Measurements from ENCODE around the gene CLDN19. TPM values are rescaled to one million over a fixed set of nuclear protein-coding genes. Genes with fewer than 3 reads are reported as not detected.

Gene CLDN19
- polyA plus RNA-seq, 6 donors from 2014 or later: 0.11 TPM; not detected in 5

- Mint-ChIP-seq H3K27ac (peak overlapping the region in 3 of 6 donors; percentile 10 to 72 (median 44)), H3K4me3 (no peak overlapping the region), H3K9me3 (no peaks in the 10 kb centered on the region), H3K27me3 (no peaks in the 10 kb centered on the region), H3K36me3 (peaks cover 27 to 34% of the 10 kb centered on the region in 2 donors), H3K4me1 (peaks cover 8 to 34% (median 20%) of the 10 kb centered on the region in 3 donors)
- ATAC-seq (ENCODE audit: low read depth in 2 of 2) (no peak), DNase-seq (no peak)
These were observed 41.8 kb downstream of the CLDN19 start for GRCh38 chr1:42698081-42698813.

GRCh38 chr1:42692911-42693310, 47.1 kb downstream of the CLDN19 start:
- ATAC-seq (ENCODE audit: low read depth in 2 of 2): no peak
- Mint-ChIP-seq H3K27ac (peak overlapping the region in 5 of 6 donors; percentile 3 to 77 (median 62)), H3K4me3 (no peak overlapping the region), H3K36me3 (peaks cover 8 to 19% of the 10 kb centered on the region in 2 donors), H3K9me3 (no peaks in the 10 kb centered on the region), H3K27me3 (no peaks in the 10 kb centered on the region), H3K4me1 (peaks cover 42 to 60% (median 58%) of the 10 kb centered on the region in 3 donors)
- no peak for DNase-seq

GRCh38 chr1:42692461-42692860, 47.6 kb downstream of the CLDN19 start:
- peaks cover 8 to 23% of the 10 kb centered on the region in 2 donors for H3K36me3 Mint-ChIP-seq

GRCh38 chr1:42691157-42691498, 48.9 kb downstream of the CLDN19 start:
- H3K36me3 Mint-ChIP-seq: peaks cover 5 to 20% of the 10 kb centered on the region in 2 donors
- ATAC-seq (ENCODE audit: low read depth in 2 of 2): peak in 1 of 2 donors; percentile 15
- no peak overlapping the region for H3K27ac Mint-ChIP-seq
- peaks cover 46 to 74% (median 73%) of the 10 kb centered on the region in 3 donors for H3K4me1 Mint-ChIP-seq
- H3K27me3 Mint-ChIP-seq: no peaks in the 10 kb centered on the region
- H3K4me3 Mint-ChIP-seq: peak overlapping the region in 1 of 8 donors; percentile 15
- H3K9me3 Mint-ChIP-seq: no peaks in the 10 kb centered on the region
- DNase-seq: no peak

More at GRCh38 chr1:42692461-42692860, 47.6 kb downstream of the CLDN19 start:
- H3K9me3 Mint-ChIP-seq: no peaks in the 10 kb centered on the region
- H3K4me1 Mint-ChIP-seq: peaks cover 47 to 65% (median 63%) of the 10 kb centered on the region in 3 donors
- H3K27ac Mint-ChIP-seq: peak overlapping the region in 4 of 6 donors; percentile 3 to 77 (median 67)
- H3K27me3 Mint-ChIP-seq: no peaks in the 10 kb centered on the region
- ATAC-seq (ENCODE audit: low read depth in 2 of 2) (no peak), DNase-seq (no peak)
- no peak overlapping the region for H3K4me3 Mint-ChIP-seq

- no peak overlapping the region for H3K27ac Mint-ChIP-seq
- peak in 1 of 2 donors; percentile 29 for ATAC-seq (ENCODE audit: low read depth in 2 of 2)
- no peaks in the 10 kb centered on the region for H3K27me3 Mint-ChIP-seq
- DNase-seq: no peak
- H3K4me3 Mint-ChIP-seq: peak overlapping the region in 3 of 8 donors; percentile 23 to 59 (median 36)
- peaks cover 0 to 15% of the 10 kb centered on the region in 2 donors for H3K36me3 Mint-ChIP-seq
- peaks cover 45 to 78% (median 71%) of the 10 kb centered on the region in 3 donors for H3K4me1 Mint-ChIP-seq
- H3K9me3 Mint-ChIP-seq: no peaks in the 10 kb centered on the region
These were observed 49.4 kb downstream of the CLDN19 start for GRCh38 chr1:42690477-42691156.

- Mint-ChIP-seq H3K4me1 (peaks cover 50 to 82% (median 75%) of the 10 kb centered on the region in 3 donors), H3K27ac (peak overlapping the region in 1 of 6 donors; percentile 74), H3K4me3 (peak overlapping the region in 3 of 8 donors; percentile 38 to 57 (median 55)), H3K9me3 (no peaks in the 10 kb centered on the region), H3K27me3 (no peaks in the 10 kb centered on the region), H3K36me3 (peaks cover 1 to 8% of the 10 kb centered on the region in 2 donors)
- DNase-seq: no peak
- no peak for ATAC-seq (ENCODE audit: low read depth in 2 of 2)
These were observed 50.1 kb downstream of the CLDN19 start for GRCh38 chr1:42689912-42690311.

GRCh38 chr1:42686418-42686817, 53.6 kb downstream of the CLDN19 start:
- H3K4me1 Mint-ChIP-seq: peaks cover 50 to 88% (median 76%) of the 10 kb centered on the region in 3 donors
- H3K27me3 Mint-ChIP-seq: no peaks in the 10 kb centered on the region
- H3K4me3 Mint-ChIP-seq: peak overlapping the region in 2 of 8 donors; percentile 8 to 51
- no peaks in the 10 kb centered on the region for H3K9me3 Mint-ChIP-seq
- H3K27ac Mint-ChIP-seq: peak overlapping the region in 3 of 6 donors; percentile 18 to 56 (median 39)
- DNase-seq (no peak), ATAC-seq (ENCODE audit: low read depth in 2 of 2) (no peak)
- H3K36me3 Mint-ChIP-seq: peaks cover 12 to 15% of the 10 kb centered on the region in 2 donors

GRCh38 chr1:42684139-42684538, 55.9 kb downstream of the CLDN19 start:
- peaks cover 48 to 76% (median 68%) of the 10 kb centered on the region in 3 donors for H3K4me1 Mint-ChIP-seq
- peaks cover 12 to 15% of the 10 kb centered on the region in 2 donors for H3K36me3 Mint-ChIP-seq
- peak overlapping the region; percentile 49 to 96 (median 94) for H3K4me3 Mint-ChIP-seq
- peak overlapping the region; percentile 95 to 98 (median 98) for H3K27ac Mint-ChIP-seq
- no peaks in the 10 kb centered on the region for H3K9me3 Mint-ChIP-seq
- ATAC-seq (ENCODE audit: low read depth in 2 of 2) (no peak), DNase-seq (no peak)
- no peaks in the 10 kb centered on the region for H3K27me3 Mint-ChIP-seq

Other genes with a start within 250 kb of the CLDN19 start
- gene PPIH, start 81.8 kb downstream of the CLDN19 start, polyA plus RNA-seq (ENCODE audit: low read depth in 6 of 6): 10 to 100 TPM; 54.1 to 86.8 (median 72.1) TPM
- 100 to 1,000 TPM in 5 of 6 donors, 10 to 100 TPM in 1; 88.9 to 117 (median 110) TPM for gene YBX1, start 57.8 kb downstream of the CLDN19 start, polyA plus RNA-seq (ENCODE audit: low read depth in 6 of 6)
- 10 to 100 TPM in 1 of 6 donors, 1 to 10 TPM in 5; 6.1 to 13.4 (median 7.0) TPM for gene P3H1, start 26.8 kb upstream of the CLDN19 start, polyA plus RNA-seq (ENCODE audit: low read depth in 6 of 6)
- gene C1orf50, start 27.0 kb upstream of the CLDN19 start, polyA plus RNA-seq (ENCODE audit: low read depth in 6 of 6): 1 to 10 TPM; 2.3 to 6.6 (median 4.3) TPM
- under 1 TPM in 1 of 6 donors, not detected in 5; 0.11 TPM for gene TMEM269, start 44.8 kb upstream of the CLDN19 start, polyA plus RNA-seq (ENCODE audit: low read depth in 6 of 6)
- 1 to 10 TPM in 5 of 6 donors, not detected in 1; 2.2 to 3.7 (median 2.6) TPM for gene ERMAP, start 76.9 kb upstream of the CLDN19 start, polyA plus RNA-seq (ENCODE audit: low read depth in 6 of 6)
- gene SVBP, start 77.2 kb upstream of the CLDN19 start, polyA plus RNA-seq (ENCODE audit: low read depth in 6 of 6): 10 to 100 TPM; 51.0 to 73.2 (median 65.8) TPM
- gene ZNF691, start 106.4 kb upstream of the CLDN19 start, polyA plus RNA-seq (ENCODE audit: low read depth in 6 of 6): 10 to 100 TPM in 2 of 6 donors, 1 to 10 TPM in 3, not detected in 1; 6.2 to 13.4 (median 9.4) TPM
- 100 to 1,000 TPM in 1 of 6 donors, 10 to 100 TPM in 5; 58.4 to 125 (median 89.7) TPM for gene SLC2A1, start 218.6 kb upstream of the CLDN19 start, polyA plus RNA-seq (ENCODE audit: low read depth in 6 of 6)